Large intestine (tissue), 3 donors: ENCODE data around the gene AGTRAP. TPM values are rescaled to one million over a fixed set of nuclear protein-coding genes. Genes with fewer than 3 reads are reported as not detected.
A peak's percentile ranks its signal among the peaks of the same experiment; 100 is the strongest.

Experiments
- DNase-seq, 2 donors: peaks; one replicate each; pipeline versions ENCODE4 v3.0.0 to v3.0.0-alpha.2; 2013
- H3K27ac ChIP-seq: one replicate; pipeline ENCODE4 v1.5.1; 2013; ENCODE audit warnings: low read length
- H3K27me3 ChIP-seq: 2 replicates; pipeline ENCODE4 v1.6.1; 2013; ENCODE audit warnings: low read length; ENCODE audit not compliant: control insufficient read depth, insufficient read depth
- H3K36me3 ChIP-seq: 2 replicates; pipeline ENCODE4 v1.6.1; 2013; ENCODE audit warnings: low read length; ENCODE audit not compliant: control insufficient read depth, insufficient read depth
- H3K4me1 ChIP-seq: one replicate; pipeline ENCODE4 v1.6.1; 2013; ENCODE audit warnings: low read length; ENCODE audit not compliant: control insufficient read depth, insufficient read depth
- H3K4me3 ChIP-seq: one replicate; pipeline ENCODE4 v1.5.1; 2013; ENCODE audit warnings: low read length
- H3K9me3 ChIP-seq: one replicate; pipeline ENCODE4 v1.6.1; 2013; ENCODE audit warnings: mild to moderate bottlenecking, low read depth, low read length, moderate library complexity; ENCODE audit not compliant: control insufficient read depth
- whole genome bisulfite sequencing: methylation state at CpG from one replicate; pipeline ENCODE4 v1.1.5; 2013; ENCODE audit warnings: low lambda C conversion rate; ENCODE audit not compliant: insufficient coverage; 5-methylcytosine and 5-hydroxymethylcytosine counted together
- polyA plus RNA-seq: library from polyadenylated mRNA; unstranded; fragments of 120-200 nt; gene quantifications from one replicate; pipeline ENCODE4 v1.2.1, GENCODE V29; 2013

The AGTRAP gene
- polyA plus RNA-seq, 1 donor: 21.5 TPM

- DNase-seq: no peak
- Histone ChIP-seq H3K27ac (no peak overlapping the region), H3K27me3 (peaks cover 36% of the 10 kb centered on the region), H3K4me1 (no peaks in the 10 kb centered on the region), H3K36me3 (no peaks in the 10 kb centered on the region), H3K9me3 (no peaks in the 10 kb centered on the region), H3K4me3 (no peak overlapping the region)
- no CpG with 5 or more reads among the region's 9 CpGs for WGBS
These were observed 30.3 kb upstream of the AGTRAP start for GRCh38 chr1:11705596-11705995.

- Histone ChIP-seq H3K27ac (no peak overlapping the region), H3K9me3 (no peaks in the 10 kb centered on the region), H3K4me1 (no peaks in the 10 kb centered on the region), H3K27me3 (peaks cover 30% of the 10 kb centered on the region), H3K36me3 (no peaks in the 10 kb centered on the region), H3K4me3 (no peak overlapping the region)
- no CpG with 5 or more reads among the region's 14 CpGs for WGBS
- DNase-seq: no peak
These were observed 29.6 kb upstream of the AGTRAP start for GRCh38 chr1:11706292-11706691.

- Histone ChIP-seq H3K36me3 (no peaks in the 10 kb centered on the region), H3K27ac (no peak overlapping the region), H3K27me3 (peaks cover 26% of the 10 kb centered on the region), H3K4me1 (no peaks in the 10 kb centered on the region), H3K4me3 (no peak overlapping the region), H3K9me3 (no peaks in the 10 kb centered on the region)
- peak in 1 of 2 donors; percentile 32 for DNase-seq
- 57% methylated on average over 2 of the region's 17 CpGs for WGBS
These were observed 28.2 kb upstream of the AGTRAP start for GRCh38 chr1:11707621-11708276.

- Histone ChIP-seq H3K27ac (no peak overlapping the region), H3K36me3 (no peaks in the 10 kb centered on the region), H3K4me1 (no peaks in the 10 kb centered on the region), H3K27me3 (peaks cover 19% of the 10 kb centered on the region), H3K9me3 (no peaks in the 10 kb centered on the region), H3K4me3 (no peak overlapping the region)
- no peak for DNase-seq
- WGBS: 100% methylated on average over 1 of the region's 11 CpGs
These were observed 27.2 kb upstream of the AGTRAP start for GRCh38 chr1:11708554-11709350.

GRCh38 chr1:11711490-11711889 is 24.4 kb upstream of the AGTRAP start:
- Histone ChIP-seq H3K4me1 (no peaks in the 10 kb centered on the region), H3K27me3 (peaks cover 3% of the 10 kb centered on the region), H3K36me3 (no peaks in the 10 kb centered on the region), H3K9me3 (no peaks in the 10 kb centered on the region), H3K27ac (no peak overlapping the region), H3K4me3 (no peak overlapping the region)
- DNase-seq: no peak
- WGBS: no CpG with 5 or more reads among the region's 5 CpGs

- H3K36me3 ChIP-seq: no peaks in the 10 kb centered on the region
- no peaks in the 10 kb centered on the region for H3K9me3 ChIP-seq
- no peaks in the 10 kb centered on the region for H3K4me1 ChIP-seq
- H3K4me3 ChIP-seq: no peak overlapping the region
- no CpG with 5 or more reads among the region's 8 CpGs for WGBS
- no peak for DNase-seq
- H3K27me3 ChIP-seq: peaks cover 5% of the 10 kb centered on the region
- no peak overlapping the region for H3K27ac ChIP-seq
These were observed 23.7 kb upstream of the AGTRAP start for GRCh38 chr1:11712285-11712684.

- no peaks in the 10 kb centered on the region for H3K36me3 ChIP-seq
- H3K4me3 ChIP-seq: no peak overlapping the region
- peaks cover 5% of the 10 kb centered on the region for H3K27me3 ChIP-seq
- no peaks in the 10 kb centered on the region for H3K4me1 ChIP-seq
- no CpG with 5 or more reads among the region's 11 CpGs for WGBS
- DNase-seq: no peak
- H3K9me3 ChIP-seq: no peaks in the 10 kb centered on the region
- H3K27ac ChIP-seq: no peak overlapping the region
These were observed 22.8 kb upstream of the AGTRAP start for GRCh38 chr1:11713095-11713494.

- H3K27me3 ChIP-seq: peaks cover 5% of the 10 kb centered on the region
- H3K36me3 ChIP-seq: no peaks in the 10 kb centered on the region
- H3K4me1 ChIP-seq: no peaks in the 10 kb centered on the region
- WGBS: no CpG with 5 or more reads among the region's 24 CpGs
- no peak overlapping the region for H3K27ac ChIP-seq
- H3K4me3 ChIP-seq: no peak overlapping the region
- no peaks in the 10 kb centered on the region for H3K9me3 ChIP-seq
- no peak for DNase-seq
These were observed 20.9 kb upstream of the AGTRAP start for GRCh38 chr1:11714831-11715575.

- Histone ChIP-seq H3K27me3 (peaks cover 5% of the 10 kb centered on the region), H3K4me1 (no peaks in the 10 kb centered on the region), H3K36me3 (no peaks in the 10 kb centered on the region), H3K4me3 (peak overlapping the region; percentile 27), H3K27ac (no peak overlapping the region), H3K9me3 (no peaks in the 10 kb centered on the region)
- no CpG with 5 or more reads among the region's 44 CpGs for WGBS
- peak; percentile 54 to 59 for DNase-seq
These were observed 16.5 kb upstream of the AGTRAP start for GRCh38 chr1:11719313-11720032.

- Histone ChIP-seq H3K36me3 (no peaks in the 10 kb centered on the region), H3K9me3 (no peaks in the 10 kb centered on the region), H3K4me1 (no peaks in the 10 kb centered on the region), H3K27ac (no peak overlapping the region), H3K27me3 (peaks cover 5% of the 10 kb centered on the region), H3K4me3 (no peak overlapping the region)
- no CpG with 5 or more reads among the region's 12 CpGs for WGBS
- no peak for DNase-seq
These were observed 15.9 kb upstream of the AGTRAP start for GRCh38 chr1:11720033-11720376.
